Sigmoid colon (tissue), 4 donors: ENCODE results near the gene NADK.
"Not testable (repeated sequence)": the region's sequence is repeated elsewhere in the genome, so short reads cannot be mapped to it uniquely, and the experiment has no call there.

Experiments used
- CTCF ChIP-seq, 4 experiments: fragments of 450-650 bp in 3 of 4; fragments of 200-600 bp in 1 of 4; IDR thresholded peaks; one replicate each; pipeline ENCODE4 v1.5.1; 2016 to 2019; ENCODE audit warnings: antibody characterized with exemption in 4 of 4, mild to moderate bottlenecking in 3 of 4, moderate library complexity in 2 of 4
- POLR2AphosphoS5 ChIP-seq, 4 donors: sonication (generic); formaldehyde crosslinking; IDR thresholded peaks; one replicate each; pipeline ENCODE4 v1.6.1; 2017; ENCODE audit warnings: antibody characterized with exemption in 4 of 4

- not testable (repeated sequence) for TF ChIP-seq CTCF, POLR2AphosphoS5 (IDR thresholded peaks at IDR 0.05)
Observed at GRCh38 chr1:1705623-1706022, 72.6 kb downstream of the NADK start.
